GM12872 (cell line): Measurements from ENCODE around the gene RTL1.

Experiments used
- CTCF ChIP-seq: IDR thresholded peaks from 3 replicates; pipeline ENCODE4 v1.5.1; 2011; ENCODE audit warnings: low read depth, mild to moderate bottlenecking, low read length, moderate library complexity; ENCODE audit not compliant: insufficient read depth

RTL1 gene

DNA sequence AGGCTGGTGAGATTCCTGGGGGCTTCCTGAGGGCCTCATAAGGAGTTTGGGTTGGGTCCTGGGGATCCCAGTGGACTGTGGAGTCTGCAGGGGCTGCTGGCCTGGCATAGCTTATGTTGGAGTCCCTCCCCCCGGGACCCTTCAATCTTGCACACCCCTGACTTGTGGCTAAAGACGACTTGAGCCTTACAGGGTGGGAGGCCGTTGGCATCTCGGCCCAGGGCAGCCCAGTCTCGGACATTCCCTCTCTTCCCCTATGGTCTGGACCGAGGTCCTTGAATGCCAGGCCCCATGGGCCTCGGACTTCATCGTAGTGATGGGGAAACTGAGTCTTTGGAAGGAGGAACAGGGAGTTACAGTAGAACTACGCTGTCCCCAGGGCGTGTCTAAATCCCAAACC, 12.5 kb downstream of the RTL1 start:
- no peak for TF ChIP-seq CTCF

DNA sequence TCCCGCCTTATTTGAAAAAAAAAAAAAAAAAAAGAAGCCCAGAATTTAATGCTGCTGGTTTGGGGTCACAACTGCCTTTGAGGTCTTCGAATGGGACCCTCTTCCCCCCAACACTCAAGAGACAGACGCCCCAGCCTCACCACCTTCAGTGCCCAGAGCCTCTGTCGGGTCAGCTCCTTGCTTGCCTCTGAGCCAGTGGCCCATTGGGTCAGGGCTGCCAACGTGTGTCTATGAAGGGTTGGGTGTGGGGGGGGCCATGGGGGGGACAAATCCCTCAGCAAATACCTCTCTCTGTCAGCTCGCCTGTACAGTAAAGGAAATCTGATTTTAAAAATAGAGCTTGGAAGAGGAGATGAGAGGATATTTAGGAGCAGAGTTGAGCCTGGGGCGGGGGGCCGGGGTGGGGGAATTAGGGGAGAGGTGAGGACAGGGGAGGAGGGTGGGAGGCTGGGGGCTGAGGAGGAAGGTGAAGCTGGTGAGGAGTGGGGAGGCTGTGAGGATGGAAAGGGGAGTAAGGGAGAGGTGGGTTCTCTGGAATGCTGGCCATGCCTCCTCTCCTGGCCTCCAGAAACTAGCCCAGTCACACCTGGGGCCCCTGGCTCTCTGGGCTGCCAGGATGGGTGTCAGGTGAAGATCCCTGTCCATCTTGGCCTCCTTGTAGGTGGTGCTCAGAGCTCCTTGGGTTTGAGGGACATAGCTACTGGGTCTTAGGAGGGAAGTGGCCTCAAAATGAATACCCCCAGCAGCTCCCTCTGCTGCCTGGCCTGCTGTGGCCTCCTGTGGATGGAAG, 13.3 kb downstream of the RTL1 start:
- TF ChIP-seq CTCF: no peak

DNA sequence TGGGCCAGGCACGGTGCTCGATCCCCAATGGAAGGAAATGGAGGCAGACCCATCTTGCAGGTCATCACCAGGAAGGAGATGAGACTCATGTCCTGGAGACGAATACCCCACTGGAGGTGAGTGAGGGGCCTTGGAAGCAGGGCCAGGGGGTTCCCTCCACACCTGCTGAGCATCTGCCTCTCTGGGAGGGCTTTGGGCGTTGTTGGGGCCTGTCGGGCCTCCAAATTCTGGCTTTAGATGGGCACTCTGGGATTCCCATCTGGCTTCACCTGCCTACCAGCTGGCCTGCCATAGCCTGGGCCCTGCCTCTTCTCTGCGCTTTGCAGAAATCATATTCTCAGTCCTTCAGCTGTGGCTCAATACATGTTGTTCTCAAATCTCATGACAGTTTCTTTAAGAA, 13.9 kb downstream of the RTL1 start:
- no peak for TF ChIP-seq CTCF

- TF ChIP-seq CTCF: no peak
These were observed 14.7 kb downstream of the RTL1 start for GRCh38 chr14:100888789-100889315.

- no peak for TF ChIP-seq CTCF
These were observed 15.7 kb downstream of the RTL1 start for GRCh38 chr14:100887728-100888335.

DNA sequence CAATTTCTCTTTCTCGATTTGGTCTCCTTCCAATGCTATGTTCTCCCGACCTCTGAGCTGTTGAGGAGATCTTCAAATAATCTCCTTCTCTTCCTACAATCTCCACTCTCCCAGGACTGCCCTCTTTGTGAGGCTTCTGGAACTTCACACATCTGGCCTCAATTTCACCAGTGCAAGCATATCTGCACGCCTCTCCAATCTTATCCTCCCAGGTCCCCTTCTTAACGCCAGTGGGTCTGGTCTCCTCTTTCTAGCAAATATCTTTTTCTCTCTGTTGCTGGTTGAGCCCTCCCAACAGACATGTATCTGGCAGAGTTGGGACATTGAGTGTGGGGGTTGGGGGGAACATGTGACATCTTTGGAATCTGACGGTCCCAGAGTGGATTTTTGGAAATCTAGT, 17.9 kb downstream of the RTL1 start:
- no peak for TF ChIP-seq CTCF

DNA sequence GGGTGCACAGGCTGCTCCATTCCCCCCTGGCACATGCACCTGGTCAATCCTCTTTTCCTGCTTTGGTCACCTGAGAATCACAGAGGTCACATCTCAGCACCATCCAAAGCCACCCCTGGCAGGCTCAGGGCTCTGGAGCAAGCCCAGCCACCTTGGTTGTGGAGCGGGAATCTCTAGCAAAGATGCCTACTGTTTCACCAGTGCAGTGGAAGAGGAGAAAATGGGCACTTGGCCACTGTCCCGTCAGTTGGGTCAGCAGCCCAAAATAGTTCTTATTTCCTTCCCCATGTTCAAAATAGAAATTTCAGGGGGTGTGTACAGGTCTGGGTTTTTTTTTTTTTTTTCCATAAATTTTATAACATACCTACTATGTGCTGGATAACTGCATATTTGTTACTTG, 18.3 kb downstream of the RTL1 start:
- no peak for TF ChIP-seq CTCF
